NOMO-1 treated with dmso at 0.1 percent for 144 hours (cell line): ENCODE results near the gene GKAP1.
"Not testable (repeated sequence)": the region's sequence is repeated elsewhere in the genome, so short reads cannot be mapped to it uniquely, and the experiment has no call there.

Experiments
- DNase-seq: peaks from one replicate; lab custom pipeline; 2025; ENCODE audit not compliant: unreplicated experiment; lab: John Stamatoyannopoulos, UW

The GKAP1 gene

GRCh38 chr9:83733739-83734138 is 83.8 kb downstream of the GKAP1 start:
- no peak for DNase-seq

DNA sequence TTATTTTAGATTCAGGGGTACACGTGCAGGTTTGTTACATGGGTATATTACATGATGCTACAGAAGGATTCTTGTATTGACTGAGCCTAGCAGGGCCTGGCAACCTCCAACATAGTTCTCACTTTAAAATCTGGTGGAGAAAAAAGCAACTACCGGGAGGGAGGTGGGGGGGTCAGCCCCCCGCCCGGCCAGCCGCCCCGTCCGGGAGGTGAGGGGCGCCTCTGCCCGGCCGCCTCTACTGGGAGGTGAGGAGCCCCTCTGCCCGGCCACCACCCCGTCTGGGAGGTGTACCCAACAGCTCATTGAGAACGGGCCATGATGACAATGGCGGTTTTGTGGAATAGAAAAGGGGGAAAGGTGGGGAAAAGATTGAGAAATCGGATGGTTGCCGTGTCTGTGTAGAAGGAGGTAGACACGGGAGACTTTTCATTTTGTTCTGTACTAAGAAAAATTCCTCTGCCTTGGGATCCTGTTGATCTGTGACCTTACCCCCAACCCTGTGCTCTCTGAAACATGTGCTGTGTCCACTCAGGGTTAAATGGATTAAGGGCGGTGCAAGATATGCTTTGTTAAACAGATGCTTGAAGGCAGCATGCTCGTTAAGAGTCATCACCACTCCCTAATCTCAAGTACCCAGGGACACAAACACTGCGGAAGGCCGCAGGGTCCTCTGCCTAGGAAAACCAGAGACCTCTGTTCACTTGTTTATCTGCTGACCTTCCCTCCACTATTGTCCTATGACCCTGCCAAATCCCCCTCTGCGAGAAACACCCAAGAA is 88.8 kb downstream of the GKAP1 start:
- DNase-seq: not testable (repeated sequence)

GRCh38 chr9:83724436-83724835 is 93.1 kb downstream of the GKAP1 start:
- no peak for DNase-seq

DNA sequence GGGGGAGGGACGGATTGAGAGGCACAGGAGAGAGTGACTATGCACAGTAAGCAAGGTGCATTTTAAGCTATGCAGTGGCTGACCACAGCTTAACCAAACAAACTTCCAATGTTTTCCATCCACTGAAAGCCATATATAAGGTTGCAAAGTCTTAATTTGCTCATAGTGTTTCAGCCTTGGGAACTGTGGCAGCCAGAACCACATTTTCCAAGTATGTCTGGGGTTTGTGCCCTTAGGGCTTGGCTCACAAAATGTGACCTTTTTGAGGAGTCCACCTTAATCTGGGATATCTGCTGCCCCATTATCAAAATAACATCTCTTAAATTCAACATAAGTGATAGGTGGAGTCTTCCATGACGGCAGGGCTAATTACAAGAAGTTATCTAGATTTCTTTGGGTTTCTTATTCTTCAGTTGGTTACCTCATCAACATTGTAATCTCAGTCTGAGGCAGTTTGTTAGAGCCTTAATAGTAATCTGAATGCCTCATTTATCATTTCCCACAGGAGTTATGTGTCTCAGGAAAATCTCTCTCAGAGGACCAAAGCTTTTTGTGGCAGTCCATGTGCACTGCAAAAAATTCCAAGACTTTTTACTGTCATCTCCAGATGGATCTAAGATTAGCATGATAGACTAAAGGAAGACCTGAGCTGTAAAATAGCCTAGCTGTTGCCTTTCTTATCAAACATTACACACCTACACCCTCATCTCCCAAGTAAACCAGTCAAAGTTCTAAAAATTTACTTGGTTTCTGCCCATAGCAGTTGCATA is 94.7 kb downstream of the GKAP1 start:
- no peak for DNase-seq

DNA sequence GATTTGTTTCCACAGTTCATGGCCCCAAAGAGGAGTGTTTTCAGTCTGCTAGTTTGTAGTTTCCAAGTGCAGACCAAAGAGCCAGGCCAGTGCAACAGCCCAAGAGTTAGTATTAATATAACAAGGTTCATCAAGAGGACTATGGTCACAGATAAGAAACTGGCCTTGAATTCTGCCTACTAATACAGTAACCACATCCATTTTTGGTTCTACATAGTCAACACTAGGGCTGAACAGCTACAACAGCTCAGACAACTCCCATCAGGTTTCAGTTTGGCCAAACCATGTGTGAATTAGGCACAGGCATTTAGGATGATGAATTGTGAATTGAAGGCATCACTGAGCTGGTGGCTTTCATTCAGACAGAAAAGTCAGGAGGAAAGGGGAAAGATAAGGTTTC is 96.1 kb downstream of the GKAP1 start:
- DNase-seq: no peak

GRCh38 chr9:83715794-83716193 is 101.8 kb downstream of the GKAP1 start:
- no peak for DNase-seq

- no peak for DNase-seq
These were observed 102.3 kb downstream of the GKAP1 start for GRCh38 chr9:83715221-83715620.

DNA sequence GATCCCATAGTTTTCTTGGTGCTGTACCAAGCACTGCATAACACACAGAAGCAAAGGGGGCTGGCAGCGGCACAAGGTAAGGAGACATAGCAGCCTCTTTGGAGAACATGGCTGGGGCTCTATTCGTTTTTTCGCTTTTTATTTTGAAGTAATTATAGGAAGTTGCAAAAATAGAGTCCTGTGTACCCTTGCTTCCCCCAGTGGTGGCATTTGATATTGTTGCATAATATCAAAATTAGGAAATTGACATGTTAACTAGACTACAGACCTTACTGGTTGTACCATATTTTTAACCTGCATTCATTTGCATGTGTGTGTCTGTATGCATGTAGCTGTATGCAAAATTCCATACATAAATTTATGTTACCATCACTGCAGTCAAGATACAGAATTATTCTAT is 103.2 kb downstream of the GKAP1 start:
- no peak for DNase-seq

DNA sequence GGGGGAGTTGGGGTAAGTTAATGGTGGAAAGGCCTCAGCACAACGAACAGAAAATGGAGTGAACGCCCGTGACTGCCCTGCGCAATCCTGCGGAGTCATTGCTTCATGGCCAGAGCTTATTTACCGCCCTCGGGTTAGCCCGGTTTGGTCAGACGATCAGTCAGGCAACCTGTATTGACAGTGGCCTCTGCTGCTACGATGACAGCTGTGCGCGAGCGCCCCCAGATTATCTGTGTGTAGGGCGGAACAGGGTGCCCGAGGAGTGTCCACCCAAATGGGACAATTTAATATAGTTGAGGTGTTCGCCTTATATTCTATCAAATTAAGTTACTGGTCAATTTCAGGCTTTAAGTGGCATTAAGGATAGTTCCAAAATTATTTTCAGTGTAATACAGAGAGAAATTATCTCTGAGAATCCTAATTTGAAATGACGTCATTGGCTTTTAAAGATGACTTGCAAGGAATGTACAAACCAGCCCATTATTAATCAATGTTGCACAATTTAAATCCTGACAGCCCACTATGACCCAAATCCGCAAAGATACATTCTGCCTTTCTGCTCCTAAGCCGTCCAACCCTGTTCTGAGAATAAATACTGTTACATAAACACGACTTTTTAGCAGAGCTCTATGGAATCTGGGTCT is 108.9 kb downstream of the GKAP1 start:
- peak; percentile 48 for DNase-seq

DNA sequence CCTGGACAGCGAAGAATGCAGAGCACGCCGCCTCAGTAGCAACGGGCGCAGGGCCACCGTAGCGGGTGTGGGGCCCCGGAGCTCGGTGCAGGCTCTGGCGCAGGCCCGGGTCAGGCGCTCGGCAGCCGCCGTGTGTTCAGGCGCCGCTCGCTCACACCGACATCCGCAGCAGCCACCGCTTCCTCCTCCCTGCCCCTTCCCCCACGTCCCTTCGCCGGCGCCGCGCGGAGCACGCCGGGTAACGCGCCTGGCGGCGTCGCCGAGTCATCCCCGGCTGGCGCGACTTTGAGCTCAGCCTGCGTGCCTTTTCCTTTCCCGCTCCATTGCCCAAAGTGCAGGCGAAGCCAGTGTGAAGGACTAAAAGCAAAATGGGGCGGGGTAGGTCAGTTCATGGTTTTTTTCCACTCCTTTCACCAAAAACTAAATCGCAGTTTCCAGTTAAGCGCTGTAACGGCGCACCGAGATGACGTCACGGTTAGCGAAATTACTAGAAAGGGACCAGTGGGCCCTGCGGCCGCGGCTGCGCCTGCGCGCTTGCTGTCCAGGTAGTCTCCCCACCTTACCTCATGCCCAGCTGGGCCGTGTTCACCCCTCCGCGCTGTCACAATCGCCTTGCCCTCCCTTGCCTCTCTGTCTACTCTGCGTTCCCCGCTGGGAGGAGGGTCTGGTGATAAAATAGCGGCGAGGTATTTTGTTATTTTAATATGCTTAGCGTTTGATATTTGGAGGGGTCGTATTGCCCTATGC is 109.6 kb downstream of the GKAP1 start, which contains the start of gene UBQLN1:
TSS of gene UBQLN1 (minus strand) at position 191 of the 747 bp plus-strand sequence. CDS start 279 bp downstream, outside the sequence.
- peak; percentile 61 for DNase-seq

DNA sequence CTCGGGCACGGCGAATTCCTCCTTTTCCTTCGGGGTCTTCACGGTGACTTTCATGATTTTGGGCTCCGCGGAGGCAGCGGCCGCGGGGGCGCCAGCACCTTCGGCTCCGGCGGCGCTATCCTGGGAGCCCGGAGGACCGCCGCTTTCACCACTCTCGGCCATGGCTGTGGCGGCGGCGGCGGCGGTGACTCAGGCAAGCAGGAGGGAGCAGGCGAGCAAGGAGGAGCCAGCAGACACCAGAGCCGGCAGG is 110.1 kb downstream of the GKAP1 start:
- DNase-seq: no peak

GRCh38 chr9:83706676-83707517 is 110.7 kb downstream of the GKAP1 start:
- no peak for DNase-seq

DNA sequence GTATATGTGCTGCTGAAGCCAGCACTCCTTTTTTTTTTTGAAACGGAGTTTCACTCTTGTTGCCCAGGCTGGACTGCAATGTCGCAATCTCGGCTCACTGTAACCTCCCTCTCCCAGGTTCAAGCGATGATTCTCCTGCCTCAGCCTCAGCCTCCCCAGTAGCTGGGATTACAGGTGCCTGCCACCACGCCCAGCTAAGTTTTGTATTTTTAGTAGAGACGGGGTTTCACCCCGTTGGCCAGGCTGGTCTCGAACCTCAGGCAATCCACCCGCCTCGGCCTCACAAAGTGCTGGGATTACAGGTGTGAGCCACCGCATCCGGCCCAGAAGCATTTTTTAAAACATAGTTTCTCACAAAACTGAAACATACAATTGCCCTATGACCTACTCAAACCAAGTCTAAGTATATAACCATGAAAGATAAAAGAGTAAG is 112.3 kb downstream of the GKAP1 start:
- not testable (repeated sequence) for DNase-seq

- no peak for DNase-seq
These were observed 115.8 kb downstream of the GKAP1 start for GRCh38 chr9:83701769-83702168.

- no peak for DNase-seq
These were observed 116.3 kb downstream of the GKAP1 start for GRCh38 chr9:83701286-83701685.

DNA sequence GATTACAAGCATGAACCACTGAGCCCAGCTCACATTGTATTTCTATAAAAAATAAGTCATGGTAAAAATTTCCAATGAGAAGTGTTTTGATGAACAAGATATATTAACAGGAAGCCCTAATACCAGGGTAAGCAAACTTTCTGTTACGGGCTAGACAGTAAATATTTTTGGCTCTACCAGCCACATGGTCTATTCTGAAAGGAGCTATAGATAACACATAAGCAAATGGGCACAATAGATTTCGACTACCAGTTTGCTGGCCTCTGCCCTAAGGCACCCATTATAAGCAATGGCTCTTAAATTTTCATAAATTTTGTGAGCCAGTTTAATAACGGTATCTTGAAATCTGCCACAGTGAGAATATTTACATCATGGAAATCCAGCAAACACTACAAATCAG is 118.0 kb downstream of the GKAP1 start:
- DNase-seq: no peak

DNA sequence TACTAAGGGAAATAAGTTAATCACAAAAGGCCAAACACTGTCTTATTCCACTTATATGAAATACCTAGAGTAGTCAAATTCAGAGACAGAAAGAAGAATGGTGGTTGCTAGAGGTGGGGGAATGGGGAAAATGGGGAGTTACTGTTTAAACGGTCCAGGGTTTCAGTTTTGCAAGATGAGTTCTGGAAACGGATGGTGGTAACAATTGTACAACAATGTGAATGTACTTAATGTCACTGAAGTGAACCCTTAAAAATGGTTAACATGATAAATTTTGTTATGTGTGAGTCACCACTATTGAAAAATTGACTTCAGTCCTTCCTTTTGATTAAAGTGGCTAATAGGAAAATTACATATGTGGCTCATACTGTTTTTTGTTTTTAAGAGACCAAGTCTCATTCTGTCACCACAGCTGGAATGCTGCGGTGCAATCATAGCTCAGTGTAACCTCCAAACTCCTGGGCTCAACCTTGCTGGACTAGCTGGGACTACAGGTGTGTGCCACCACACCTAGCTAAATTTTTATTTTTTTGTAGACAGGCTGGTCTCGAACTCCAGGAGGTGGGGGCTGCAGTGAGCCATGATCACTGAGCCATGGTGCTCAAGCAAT is 118.5 kb downstream of the GKAP1 start:
- no peak for DNase-seq

DNA sequence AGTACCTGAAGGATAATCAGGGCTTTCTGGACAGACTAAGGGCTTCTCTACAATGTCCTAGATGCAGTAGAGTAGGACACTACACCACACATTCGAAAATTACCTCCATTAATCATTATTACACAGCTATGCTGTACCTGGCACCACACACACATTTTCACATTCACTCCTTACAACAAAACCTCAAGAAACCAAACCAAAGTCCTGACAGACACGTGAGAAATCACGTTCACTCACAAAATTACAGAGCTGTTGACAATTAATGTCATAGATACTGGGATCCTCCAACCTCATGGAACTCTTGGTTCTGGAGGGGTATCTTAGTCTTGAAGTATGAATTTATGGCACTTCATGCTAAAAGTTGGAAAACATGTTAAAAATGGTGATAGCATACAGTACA is 126.1 kb downstream of the GKAP1 start:
- no peak for DNase-seq
